GM21576 (cell line): ENCODE results near the gene LSM5.
"Not testable (repeated sequence)": the region's sequence is repeated elsewhere in the genome, so short reads cannot be mapped to it uniquely, and the experiment has no call there.

ENCODE experiments used
- ATAC-seq: cut with Tn5 transposase; IDR thresholded peaks from one replicate; pipeline ENCODE4 v1.9.1; 2021; ENCODE audit warnings: mild to moderate bottlenecking, moderate library complexity; ENCODE audit not compliant: unreplicated experiment

The LSM5 gene

GRCh38 chr7:32506266-32507054 is 16.3 kb upstream of the LSM5 start:
- peak; percentile 88 for ATAC-seq

GRCh38 chr7:32502728-32503127 is 12.5 kb upstream of the LSM5 start:
- no peak for ATAC-seq

GRCh38 chr7:32501522-32501921 is 11.3 kb upstream of the LSM5 start:
- no peak for ATAC-seq

- peak; percentile 70 for ATAC-seq
Observed at GRCh38 chr7:32500922-32501341, 10.8 kb upstream of the LSM5 start.

GRCh38 chr7:32500216-32500615 is 10.0 kb upstream of the LSM5 start:
- not testable (repeated sequence) for ATAC-seq

GRCh38 chr7:32499755-32500154 is 9.6 kb upstream of the LSM5 start:
- ATAC-seq = not testable (repeated sequence)

GRCh38 chr7:32496052-32496813 is 6.1 kb upstream of the LSM5 start:
- no peak for ATAC-seq

GRCh38 chr7:32495298-32496051 is 5.3 kb upstream of the LSM5 start, which contains the start of gene AVL9:
Gene AVL9, plus strand, starts transcription at chr7:32495489. Its CDS starts 221 bp downstream, at chr7:32495710.
- peak; percentile 94 for ATAC-seq

GRCh38 chr7:32494946-32495297 is 4.7 kb upstream of the LSM5 start:
- ATAC-seq = peak; percentile 8

GRCh38 chr7:32489788-32490126 is 423 bp downstream of the LSM5 start:
- no peak for ATAC-seq

GRCh38 chr7:32481921-32482320 is 8.3 kb downstream of the LSM5 start:
- no peak for ATAC-seq

- ATAC-seq = no peak
Observed at GRCh38 chr7:32481176-32481575, 9.0 kb downstream of the LSM5 start.

GRCh38 chr7:32479574-32480200 is 10.5 kb downstream of the LSM5 start:
- ATAC-seq = no peak

GRCh38 chr7:32477649-32477980 is 12.6 kb downstream of the LSM5 start:
- no peak for ATAC-seq

- ATAC-seq = no peak
Observed at GRCh38 chr7:32476816-32477648, 13.1 kb downstream of the LSM5 start.

- no peak for ATAC-seq
Observed at GRCh38 chr7:32474008-32474407, 16.2 kb downstream of the LSM5 start.

- no peak for ATAC-seq
Observed at GRCh38 chr7:32472015-32472414, 18.2 kb downstream of the LSM5 start.

GRCh38 chr7:32470871-32471270 is 19.3 kb downstream of the LSM5 start:
- ATAC-seq = no peak

GRCh38 chr7:32470004-32470403 is 20.2 kb downstream of the LSM5 start:
- not testable (repeated sequence) for ATAC-seq
